A673 (cell line): ENCODE data around the gene HNRNPF.
"Not testable (repeated sequence)": the region's sequence is repeated elsewhere in the genome, so short reads cannot be mapped to it uniquely, and the experiment has no call there.

ENCODE experiments used
- EZH2 ChIP-seq: fragments of 200-600 bp; sonication (generic); IDR thresholded peaks from 2 replicates; pipeline ENCODE4 v1.6.1; 2017; ENCODE audit warnings: borderline replicate concordance, low read depth, mild to moderate bottlenecking, mixed read lengths, antibody characterized with exemption, low read length; ENCODE audit not compliant: poor library complexity, severe bottlenecking
- TF ChIP-seq, protein P1 (sequence below): fragments of 300-800, 200-600 bp; sonication (generic); conservative IDR thresholded peaks from 2 replicates; pipeline ENCODE4 v1.5.1; 2017; ENCODE audit warnings: low read depth, mild to moderate bottlenecking, antibody characterized with exemption, low read length, moderate library complexity, mixed read lengths

DNA sequence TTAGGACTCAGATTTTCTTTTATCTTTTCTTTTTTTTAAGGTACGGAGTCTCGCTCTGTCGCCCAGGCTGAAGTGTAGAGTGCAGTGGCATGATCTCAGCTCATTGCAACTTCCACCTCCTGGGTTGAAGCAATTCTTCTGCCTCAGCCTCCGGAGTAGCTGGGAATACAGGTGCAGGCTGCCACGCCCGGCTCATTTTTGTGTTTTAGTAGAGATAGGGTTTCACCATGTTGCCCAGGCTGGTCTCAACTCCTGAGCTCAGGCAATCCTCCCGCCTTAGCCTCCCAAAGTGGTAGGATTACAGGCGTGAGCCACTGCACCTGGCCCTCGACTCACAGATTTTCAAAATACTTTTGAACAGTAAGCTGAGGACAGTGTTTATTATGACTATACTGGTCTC is 45.0 kb upstream of the HNRNPF start:
- TF ChIP-seq, protein P1, sequence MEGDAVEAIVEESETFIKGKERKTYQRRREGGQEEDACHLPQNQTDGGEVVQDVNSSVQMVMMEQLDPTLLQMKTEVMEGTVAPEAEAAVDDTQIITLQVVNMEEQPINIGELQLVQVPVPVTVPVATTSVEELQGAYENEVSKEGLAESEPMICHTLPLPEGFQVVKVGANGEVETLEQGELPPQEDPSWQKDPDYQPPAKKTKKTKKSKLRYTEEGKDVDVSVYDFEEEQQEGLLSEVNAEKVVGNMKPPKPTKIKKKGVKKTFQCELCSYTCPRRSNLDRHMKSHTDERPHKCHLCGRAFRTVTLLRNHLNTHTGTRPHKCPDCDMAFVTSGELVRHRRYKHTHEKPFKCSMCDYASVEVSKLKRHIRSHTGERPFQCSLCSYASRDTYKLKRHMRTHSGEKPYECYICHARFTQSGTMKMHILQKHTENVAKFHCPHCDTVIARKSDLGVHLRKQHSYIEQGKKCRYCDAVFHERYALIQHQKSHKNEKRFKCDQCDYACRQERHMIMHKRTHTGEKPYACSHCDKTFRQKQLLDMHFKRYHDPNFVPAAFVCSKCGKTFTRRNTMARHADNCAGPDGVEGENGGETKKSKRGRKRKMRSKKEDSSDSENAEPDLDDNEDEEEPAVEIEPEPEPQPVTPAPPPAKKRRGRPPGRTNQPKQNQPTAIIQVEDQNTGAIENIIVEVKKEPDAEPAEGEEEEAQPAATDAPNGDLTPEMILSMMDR, result not testable (repeated sequence)
- not testable (repeated sequence) for TF ChIP-seq EZH2
